ENCODE data around the gene FOSL2.
A peak's percentile ranks its signal among the peaks of the same experiment; 100 is the strongest.

Gene FOSL2

DNA sequence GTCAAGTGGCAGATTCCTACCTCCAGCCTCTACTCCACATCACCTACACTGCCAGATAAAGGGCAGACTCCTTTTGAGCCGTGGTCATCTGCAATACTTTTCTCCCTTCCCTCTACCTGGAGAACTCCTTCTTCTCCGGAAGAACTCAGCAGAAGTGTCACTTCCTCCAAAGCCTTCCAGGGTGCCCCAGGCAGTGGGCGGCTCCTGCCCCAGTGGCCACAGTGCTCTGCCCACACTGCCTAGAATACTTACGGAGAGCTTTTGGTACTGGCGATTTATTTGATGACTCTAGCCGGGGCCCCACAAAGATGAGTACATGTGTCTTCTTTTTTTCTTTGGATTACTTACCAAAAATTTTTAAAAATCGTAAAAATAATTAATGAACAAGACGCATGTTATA lies 39.7 kb downstream of the FOSL2 start:
- no peak for DNase-seq (ENCODE audit: low read depth in 2 of 2)

- no peak for DNase-seq (ENCODE audit: low read depth in 2 of 2)
Observed at GRCh38 chr2:28433215-28433614, 40.6 kb downstream of the FOSL2 start.

- no peak for DNase-seq (ENCODE audit: low read depth in 2 of 2)
Observed at GRCh38 chr2:28433935-28434599, 41.4 kb downstream of the FOSL2 start.

GRCh38 chr2:28434600-28434989 lies 41.9 kb downstream of the FOSL2 start:
- no peak for DNase-seq (ENCODE audit: low read depth in 2 of 2)

- DNase-seq (ENCODE audit: low read depth in 2 of 2) = no peak
Observed at GRCh38 chr2:28435241-28435640, 42.6 kb downstream of the FOSL2 start.

GRCh38 chr2:28435814-28436351 lies 43.2 kb downstream of the FOSL2 start:
- DNase-seq (ENCODE audit: low read depth in 2 of 2) = no peak

DNA sequence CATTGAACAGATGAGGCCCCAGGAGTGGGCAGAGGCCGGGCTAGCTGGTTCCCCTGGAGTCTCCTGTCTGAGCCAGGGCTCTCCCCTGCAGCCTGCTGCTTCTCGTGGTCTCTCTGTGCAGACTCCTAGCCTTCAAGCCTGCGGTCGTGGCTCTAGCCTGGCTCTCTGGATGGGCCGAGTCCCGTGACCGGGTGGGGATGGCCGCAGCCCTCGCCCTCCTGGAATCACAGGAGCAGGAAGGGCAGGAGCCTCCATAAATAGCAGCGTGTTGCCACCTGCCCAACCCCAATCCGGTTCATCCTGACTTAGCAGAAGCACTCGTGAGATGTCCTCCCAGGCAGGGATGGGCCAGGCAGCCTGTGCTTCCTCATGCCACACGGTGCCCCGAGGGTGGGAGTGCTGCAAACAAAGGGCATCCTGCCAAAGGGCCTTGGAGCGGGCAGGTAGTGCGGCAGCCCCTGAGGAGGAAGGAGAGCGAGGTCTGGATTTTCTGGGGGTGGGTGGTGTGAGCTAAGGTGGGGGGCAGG lies 43.9 kb downstream of the FOSL2 start:
- DNase-seq (ENCODE audit: low read depth in 2 of 2) = no peak

DNA sequence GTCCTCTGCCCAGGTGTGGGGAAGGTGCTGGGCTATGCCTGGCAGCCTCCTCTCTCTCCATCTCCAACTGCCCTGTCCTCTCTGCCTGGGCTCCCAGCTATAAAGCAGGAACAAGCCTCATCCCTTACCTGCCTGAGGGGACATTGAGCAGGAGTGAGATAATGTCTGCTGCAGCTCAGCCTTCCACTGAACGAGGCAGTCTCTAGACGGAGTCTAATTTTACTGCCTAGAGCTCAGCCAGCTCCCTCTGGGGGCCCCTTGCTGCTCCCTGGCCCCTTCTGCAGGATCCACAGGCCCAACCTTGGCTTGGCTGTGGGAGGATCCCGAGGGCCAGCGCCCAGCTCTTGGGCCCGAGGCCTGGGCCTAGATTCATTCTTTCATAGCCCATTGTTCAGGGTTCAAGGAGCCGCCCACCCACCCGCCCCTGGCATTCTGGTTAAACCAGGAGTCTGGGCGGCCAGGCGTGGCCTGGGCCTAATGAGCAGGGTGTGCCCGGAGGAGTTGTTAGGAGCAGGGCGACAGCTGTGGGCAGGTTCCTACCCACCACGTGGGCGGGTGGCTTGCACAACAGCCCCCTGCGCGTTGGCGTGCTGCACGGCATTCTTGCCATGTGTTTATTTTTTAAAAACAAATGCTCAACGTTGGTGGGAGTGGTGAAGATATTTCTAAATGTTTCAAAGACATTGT lies 44.6 kb downstream of the FOSL2 start:
- DNase-seq (ENCODE audit: low read depth in 2 of 2) = no peak

GRCh38 chr2:28437918-28438317 lies 45.3 kb downstream of the FOSL2 start:
- no peak for DNase-seq (ENCODE audit: low read depth in 2 of 2)

- no peak for DNase-seq (ENCODE audit: low read depth in 2 of 2)
Observed at GRCh38 chr2:28438532-28439063, 45.9 kb downstream of the FOSL2 start.

DNA sequence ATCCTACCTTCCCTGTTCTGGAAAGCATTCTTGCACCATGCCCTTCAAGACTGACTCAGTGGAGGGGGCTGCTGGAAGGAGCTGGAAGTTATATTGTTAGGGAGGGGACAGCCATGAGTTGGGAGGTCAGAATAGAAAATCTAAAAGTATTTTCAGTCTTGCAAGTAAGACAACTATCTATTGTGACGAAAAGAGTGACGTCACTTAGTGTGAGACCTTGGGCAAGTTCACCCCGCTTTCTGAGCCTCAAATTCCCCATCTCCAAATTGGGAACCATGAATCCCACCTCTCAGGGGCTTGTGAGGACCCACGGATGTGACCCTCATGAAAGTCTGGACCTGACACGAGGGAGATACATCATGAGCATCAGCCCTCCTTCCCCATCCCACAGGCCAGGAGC lies 46.5 kb downstream of the FOSL2 start:
- DNase-seq (ENCODE audit: low read depth in 2 of 2) = no peak

DNA sequence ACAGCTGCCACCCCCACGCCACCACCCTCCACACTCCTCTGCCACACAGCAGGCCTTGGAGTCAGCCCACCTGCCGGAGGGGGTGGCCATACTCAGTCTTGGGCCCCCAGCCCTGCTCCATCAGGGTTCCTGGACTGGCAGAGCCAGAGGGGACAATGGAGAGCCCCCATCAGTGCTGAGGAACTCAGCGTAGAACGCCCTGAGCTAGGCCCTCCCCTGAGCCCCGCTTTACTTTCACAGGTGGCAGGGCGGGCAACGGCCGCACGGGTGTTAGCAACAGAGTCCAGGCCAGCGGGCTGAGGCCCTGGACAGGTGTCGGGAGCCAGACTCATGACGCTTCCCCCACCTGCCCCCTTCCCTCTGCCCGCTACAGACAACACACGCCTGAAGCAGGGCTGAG lies 47.1 kb downstream of the FOSL2 start:
- DNase-seq (ENCODE audit: low read depth in 2 of 2) = no peak

DNA sequence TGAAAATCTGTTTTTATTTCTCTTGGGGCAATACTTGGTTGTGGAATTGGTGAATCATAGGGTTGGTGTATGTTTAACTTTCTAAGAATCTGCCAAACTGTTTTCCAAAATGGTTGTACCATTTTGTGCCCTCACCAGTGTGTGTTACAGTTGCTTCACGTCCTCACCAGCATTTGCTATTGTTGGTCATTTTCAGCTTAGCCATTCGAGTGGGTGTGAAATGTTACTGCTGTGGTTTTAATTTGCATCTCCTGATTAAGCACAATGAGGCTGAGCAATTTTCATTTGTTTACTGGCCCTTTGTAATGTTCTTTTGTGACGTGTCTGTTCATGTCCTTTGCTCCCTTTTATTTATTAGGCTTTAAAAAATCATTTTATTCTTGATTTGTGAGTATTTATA lies 49.7 kb downstream of the FOSL2 start:
- no peak for DNase-seq (ENCODE audit: low read depth in 2 of 2)

- DNase-seq (ENCODE audit: low read depth in 2 of 2) = no peak
Observed at GRCh38 chr2:28444956-28445355, 52.3 kb downstream of the FOSL2 start.

- DNase-seq (ENCODE audit: low read depth in 2 of 2) = peak in 1 of 2 donors; percentile 46
Observed at GRCh38 chr2:28445448-28446258, 53.0 kb downstream of the FOSL2 start.

DNA sequence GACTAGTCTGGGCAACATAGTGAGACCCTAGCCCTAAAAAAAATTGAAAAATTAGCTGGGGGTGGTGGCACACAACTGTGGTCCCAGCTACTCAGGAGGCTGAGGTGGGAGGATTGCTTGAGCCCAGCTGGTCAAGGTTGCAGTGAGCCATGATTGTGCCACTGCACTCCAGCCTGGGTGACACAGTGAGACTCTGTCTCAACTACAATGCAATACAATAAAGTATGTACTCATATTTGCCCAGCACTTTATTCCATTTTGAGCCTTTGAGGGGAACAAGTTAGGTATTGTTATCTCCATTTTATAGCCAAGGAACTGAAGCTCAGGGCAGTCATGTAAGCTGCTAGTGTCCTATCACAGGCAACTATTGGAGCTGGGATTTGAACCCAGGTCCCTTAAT lies 53.9 kb downstream of the FOSL2 start:
- DNase-seq (ENCODE audit: low read depth in 2 of 2) = no peak

- no peak for DNase-seq (ENCODE audit: low read depth in 2 of 2)
Observed at GRCh38 chr2:28447086-28447485, 54.4 kb downstream of the FOSL2 start.

DNA sequence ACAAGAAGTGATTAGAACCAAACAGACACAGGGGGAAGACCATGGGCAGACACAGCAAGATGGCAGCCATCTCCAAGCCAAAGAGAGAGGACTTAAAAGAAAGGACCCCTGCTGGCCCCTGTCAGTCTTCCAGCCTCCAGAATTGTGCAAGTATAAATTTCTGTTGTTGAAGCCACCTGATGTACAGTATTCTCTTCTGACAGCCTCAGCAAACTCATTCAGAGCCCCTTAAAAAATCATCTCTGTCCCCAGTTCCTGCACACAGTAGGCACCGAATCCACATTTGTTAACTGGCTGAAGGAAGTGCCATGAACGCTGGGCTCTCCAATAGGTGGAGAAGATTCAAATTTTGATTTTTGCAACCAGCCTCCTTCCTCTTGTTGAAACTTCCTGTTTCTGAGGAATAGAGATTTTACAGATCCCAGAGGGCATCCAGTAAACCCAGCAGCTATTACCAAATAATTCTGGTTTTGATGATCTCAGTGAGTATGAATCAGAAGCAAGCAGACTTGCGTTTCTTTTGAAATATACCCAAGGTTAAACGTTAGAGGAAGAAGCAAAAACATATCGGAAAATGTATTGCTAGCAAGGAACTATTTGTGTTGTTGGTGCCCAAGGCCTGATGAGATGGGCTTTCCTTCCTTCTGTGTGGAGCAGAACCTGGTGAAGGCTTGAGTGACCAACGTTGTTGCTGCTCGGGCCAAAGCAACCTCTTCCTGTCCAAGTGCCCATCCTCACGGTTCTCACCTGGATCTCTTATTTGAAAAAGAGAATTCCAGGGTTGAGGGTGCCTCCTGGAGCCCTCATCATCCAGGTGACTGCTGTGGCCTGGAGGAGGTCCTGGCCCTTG lies 55.5 kb downstream of the FOSL2 start:
- no peak for DNase-seq (ENCODE audit: low read depth in 2 of 2)

GRCh38 chr2:28448793-28449100 lies 56.1 kb downstream of the FOSL2 start:
- no peak for DNase-seq (ENCODE audit: low read depth in 2 of 2)

DNA sequence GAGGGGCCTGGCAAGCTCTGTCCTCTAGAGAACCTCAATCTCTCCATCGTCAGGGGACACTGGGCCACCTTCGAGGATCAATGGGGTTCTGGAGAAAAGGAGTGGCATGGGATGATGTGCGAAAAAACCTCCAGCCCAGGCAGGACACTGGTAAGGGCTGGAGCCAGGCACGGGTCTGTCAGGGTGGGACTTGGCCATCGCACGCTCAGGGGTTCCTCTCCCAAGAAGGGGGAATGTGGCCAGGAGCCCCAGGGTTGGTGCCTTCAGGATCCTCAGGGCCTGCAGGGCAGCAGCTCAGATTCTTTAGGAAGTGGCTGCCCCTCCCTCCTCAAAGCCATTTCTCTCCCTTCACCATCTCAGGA lies 56.4 kb downstream of the FOSL2 start:
- DNase-seq (ENCODE audit: low read depth in 2 of 2) = no peak
